Ovary (tissue), 3 donors: Measurements from ENCODE around the gene AP1S1.

Experiments used
- CTCF ChIP-seq, 3 donors: fragments of 450-650 bp in 2 of 3; fragments of 200-600 bp in 1 of 3; IDR thresholded peaks; one replicate each; pipeline versions ENCODE4 v1.5.1 to v1.8.0; 2016 to 2022; ENCODE audit warnings: antibody characterized with exemption in 3 of 3, mild to moderate bottlenecking in 1 of 3
- EP300 ChIP-seq: sonication (generic); formaldehyde crosslinking; IDR thresholded peaks from one replicate; pipeline ENCODE4 v1.6.1; 2017; ENCODE audit warnings: antibody characterized with exemption
- POLR2A ChIP-seq: fragments of 450-650 bp; IDR thresholded peaks from one replicate; pipeline ENCODE4 v1.6.1; 2017; ENCODE audit warnings: antibody characterized with exemption, mild to moderate bottlenecking, moderate library complexity
- donor health status: DM: no; HTN: no; CAD: no.

- TF ChIP-seq CTCF (IDR thresholded peaks at IDR 0.05) = no peak
- no peak for TF ChIP-seq EP300
- TF ChIP-seq POLR2A = no peak
Measured at GRCh38 chr7:101119876-101120275, 34.4 kb upstream of the AP1S1 start.
